B cell (primary cell): Measurements from ENCODE around the gene WDR54. TPM values are rescaled to one million over a fixed set of nuclear protein-coding genes. Genes with fewer than 3 reads are reported as not detected.

Experiments used
- ATAC-seq: fragments of 200-7000 bp; cut with Tn5 transposase; one replicate; pipeline ENCODE4 v1.10.0; 2021; ENCODE audit warnings: low read depth, mild to moderate bottlenecking, moderate number of reproducible peaks, moderate library complexity
- CTCF ChIA-PET: fragments of 350-600 bp; sonication (Branson Sonifier 250); formaldehyde crosslinking; loops from one replicate; lab custom pipeline; 2021; ENCODE audit warnings: antibody characterized with exemption, inconsistent platforms; lab: Charles Lee
- POLR2A ChIA-PET: fragments of 350-600 bp; sonication (Branson Sonifier 250); formaldehyde crosslinking; loops from one replicate; lab custom pipeline; 2021; ENCODE audit warnings: antibody characterized with exemption; lab: Charles Lee
- DNase-seq: peaks from one replicate; pipeline ENCODE4 v3.0.0; 2013
- H2AFZ ChIP-seq: 2 replicates; pipeline ENCODE4 v1.6.1; 2012; ENCODE audit warnings: mild to moderate bottlenecking, low read depth, low read length; ENCODE audit not compliant: insufficient read depth, poor library complexity, severe bottlenecking
- H3K27ac ChIP-seq, 2 donors: 1 replicate in 1 of 2; 2 replicates in 1 of 2; pipeline ENCODE4 v1.5.1; 2012 to 2013; ENCODE audit warnings: low read length in 2 of 2, mild to moderate bottlenecking in 2 of 2, moderate library complexity in 1 of 2
- H3K27me3 ChIP-seq, 4 experiments: fragments of 200-600 bp in 1 of 4; sonication (generic) in 1 of 4; replicated peaks in 1 of 4; 1 replicate in 2 of 4; 2 replicates in 2 of 4; pipeline versions ENCODE4 v1.6.1 to v1.7.0; 2013 to 2016; ENCODE audit warnings: low read length in 3 of 4, mild to moderate bottlenecking in 2 of 4, mixed read lengths in 1 of 4, moderate library complexity in 1 of 4; ENCODE audit not compliant: insufficient read depth in 4 of 4, control insufficient read depth in 3 of 4; ENCODE audit errors: control extremely low read depth in 1 of 4
- H3K36me3 ChIP-seq, 2 experiments: replicated peaks in 1 of 2; 1 replicate in 1 of 2; 2 replicates in 1 of 2; pipeline versions ENCODE4 v1.6.1 to v1.7.1; 2013; ENCODE audit warnings: low read length in 1 of 2; ENCODE audit not compliant: insufficient read depth in 2 of 2, control insufficient read depth in 1 of 2; ENCODE audit errors: control extremely low read depth in 1 of 2, extremely low read depth in 1 of 2
- H3K4me1 ChIP-seq, 2 donors: fragments of 200-600 bp in 1 of 2; sonication (generic) in 1 of 2; 1 replicate in 1 of 2; 2 replicates in 1 of 2; pipeline versions ENCODE4 v1.5.1 to v1.6.1; 2013 to 2017; ENCODE audit warnings: low read length in 2 of 2; ENCODE audit not compliant: control insufficient read depth in 2 of 2, insufficient read depth in 2 of 2
- H3K4me2 ChIP-seq: replicated peaks from 2 replicates; pipeline ENCODE3; 2012; ENCODE audit warnings: mild to moderate bottlenecking, low read depth, low read length; ENCODE audit not compliant: poor library complexity, severe bottlenecking
- H3K4me3 ChIP-seq, 5 experiments: fragments of 200-600 bp in 1 of 5; sonication (generic) in 1 of 5; 1 replicate in 3 of 5; 2 replicates in 2 of 5; pipeline versions ENCODE4 v1.5.1 to v1.7.0; 2011 to 2016; ENCODE audit warnings: low read length in 4 of 5, mild to moderate bottlenecking in 4 of 5, low read depth in 2 of 5, control low read depth in 1 of 5, moderate library complexity in 1 of 5; ENCODE audit not compliant: insufficient read depth in 1 of 5; ENCODE audit errors: control extremely low read depth in 1 of 5, extremely low read depth in 1 of 5
- H3K79me2 ChIP-seq: fragments of 200-600 bp; sonication (generic); one replicate; pipeline ENCODE4 v1.6.0; 2016; ENCODE audit warnings: low read length; ENCODE audit not compliant: control insufficient read depth, insufficient read depth
- H3K9ac ChIP-seq: fragments of 200-600 bp; sonication (generic); 2 replicates; pipeline ENCODE4 v1.6.1; 2017; ENCODE audit warnings: mild to moderate bottlenecking, low read length, moderate library complexity
- H3K9me3 ChIP-seq, 3 donors: one replicate each; pipeline versions ENCODE4 v1.6.1 to v1.7.1; 2013; ENCODE audit warnings: low read length in 2 of 3; ENCODE audit not compliant: control insufficient read depth in 2 of 3, insufficient read depth in 1 of 3; ENCODE audit errors: control extremely low read depth in 1 of 3
- H4K20me1 ChIP-seq: 2 replicates; pipeline ENCODE4 v1.6.0; 2012; ENCODE audit warnings: mild to moderate bottlenecking, low read length; ENCODE audit not compliant: insufficient read depth, control insufficient read depth, poor library complexity, severe bottlenecking
- H3K27ac Mint-ChIP-seq: one replicate; pipeline ENCODE4 v1.8.0; 2021; ENCODE audit warnings: mixed read lengths
- H3K27me3 Mint-ChIP-seq: one replicate; pipeline ENCODE4 v1.8.0; 2021; ENCODE audit warnings: mixed read lengths
- H3K4me1 Mint-ChIP-seq: one replicate; pipeline ENCODE4 v1.8.0; 2021; ENCODE audit warnings: mixed read lengths
- H3K4me3 Mint-ChIP-seq: one replicate; pipeline ENCODE4 v1.8.0; 2021; ENCODE audit warnings: mixed read lengths
- H3K9me3 Mint-ChIP-seq: one replicate; pipeline ENCODE4 v1.8.0; 2022; ENCODE audit warnings: mixed read lengths; ENCODE audit not compliant: insufficient read depth
- CTCF ChIP-seq: fragments of 200-600 bp; IDR thresholded peaks from one replicate; pipeline ENCODE4 v1.8.0; 2022; ENCODE audit warnings: antibody characterized with exemption, mild to moderate bottlenecking
- EZH2 ChIP-seq: IDR thresholded peaks from 2 replicates; pipeline ENCODE4 v1.6.1; 2012; ENCODE audit warnings: borderline replicate concordance, low read depth, mild to moderate bottlenecking, moderate library complexity, low read length; ENCODE audit not compliant: insufficient read depth, poor library complexity, severe bottlenecking
- WGBS: methylation state at CpG from one replicate; pipeline ENCODE4 v1.1.5; 2013; ENCODE audit warnings: missing lambda C conversion rate; ENCODE audit not compliant: insufficient coverage; 5-methylcytosine and 5-hydroxymethylcytosine counted together
- intact Hi-C: fragments of 100-400 bp; cut with micrococcal nuclease; formaldehyde crosslinking; loops from one replicate; pipeline ENCODE4 v1.10.0; 2022
- polyA plus RNA-seq: library from polyadenylated mRNA; depleted of rRNA; stranded (reverse); fragments of >200 nt; gene quantifications from 2 replicates; pipeline ENCODE4 v1.2.3, GENCODE V29; 2012
- total RNA-seq, 2 donors: library from RNA; stranded (reverse); fragments of 120-200 nt in 1 of 2; gene quantifications; 1 replicate in 1 of 2; 2 replicates in 1 of 2; pipeline versions ENCODE4 v1.2.3 to v1.2.4, GENCODE V29; 2013 to 2022

Gene WDR54
- total and polyA plus RNA-seq, 2 donors (not counting 1 experiment from before 2014, with no cell fraction given) = 42.2 to 52.8 TPM

DNA sequence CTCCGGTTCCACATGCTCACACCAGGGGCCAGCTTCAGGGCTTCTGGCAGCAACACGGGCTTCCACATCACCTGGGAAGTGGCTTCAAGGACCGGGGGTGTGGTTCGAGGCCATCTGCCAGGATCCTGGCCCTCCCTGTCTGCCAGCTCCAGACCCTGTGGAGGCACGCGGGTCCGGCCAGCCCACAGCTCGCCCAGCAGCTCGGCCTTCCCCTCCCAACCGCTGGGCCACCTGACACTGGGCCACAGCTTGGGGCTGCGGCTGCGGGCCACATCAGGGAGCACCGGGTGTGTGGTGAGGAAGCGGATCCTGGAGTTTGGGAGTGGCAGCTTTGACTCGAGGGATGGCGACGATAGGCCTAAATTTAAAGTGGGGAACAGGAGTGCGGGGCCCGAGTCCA is 7.1 kb upstream of the WDR54 start:
- Histone ChIP-seq H3K27me3 (no peaks in the 10 kb centered on the region), H3K36me3 (no peaks in the 10 kb centered on the region), H3K9ac (peak overlapping the region; percentile 72), H2AFZ (peak overlapping the region; percentile 80), H3K9me3 (no peaks in the 10 kb centered on the region), H3K27ac (peak overlapping the region; percentile 30 to 67), H3K4me3 (peak overlapping the region in 4 of 5 experiments; percentile 54 to 67 (median 64)), H3K79me2 (peaks cover 4% of the 10 kb centered on the region), H3K4me1 (peaks cover 32 to 47% of the 10 kb centered on the region in 2 donors), H4K20me1 (no peaks in the 10 kb centered on the region), H3K4me2 (peak overlapping the region; percentile 87)
- Mint-ChIP-seq H3K27me3 (no peaks in the 10 kb centered on the region), H3K4me1 (peaks cover 41% of the 10 kb centered on the region), H3K27ac (peak overlapping the region; percentile 83), H3K4me3 (peak overlapping the region; percentile 84), H3K9me3 (no peaks in the 10 kb centered on the region)
- ChIA-PET POLR2A (interaction anchor here (0.6 to 2.1 kb wide), 3 partner anchors 23 to 633 kb away, joined by 5 to 6 read pairs (median 6); no protein-coding TSS in a partner anchor), CTCF (interaction anchor here (1.3 to 1.7 kb wide), 2 partner anchors 23 to 117 kb away, joined by 3 to 6 read pairs; no protein-coding TSS in a partner anchor)
- WGBS = 82% methylated on average over 18 of the region's 19 CpGs
- TF ChIP-seq EZH2 (no peak), CTCF (no peak)
- intact Hi-C loops = no loop called here
- no peak for ATAC-seq
- DNase-seq = peak; percentile 27
